G401 (cell line): ENCODE measurements around the gene RHOC. TPM values are rescaled to one million over a fixed set of nuclear protein-coding genes. Genes with fewer than 3 reads are reported as not detected.

Source experiments
- DNase-seq: peaks from one replicate; pipeline ENCODE4 v3.0.0-alpha.2; 2015; ENCODE audit warnings: low spot score
- in situ Hi-C: cut with HindIII; loops from 2 replicates; pipeline ENCODE4 v1.10.0; 2016; ENCODE audit warnings: low sequenced_read_pairs, mixed read lengths
- total RNA-seq: library from RNA; depleted of rRNA; stranded (reverse); fragments of >200 nt; shearing (Covaris generic); gene quantifications from 2 replicates; pipeline ENCODE4 v1.2.3, GENCODE V29; 2014; rRNA removed

The RHOC gene
- total RNA-seq, 1 experiment from 2014 or later: 381 TPM

- no peak for DNase-seq
- in situ Hi-C loops: no loop called here
Observed at GRCh38 chr1:112651205-112651604, 55.7 kb downstream of the RHOC start.

Other genes starting within 250 kb of the RHOC start
- gene WNT2B, start 198.2 kb downstream of the RHOC start, total RNA-seq: 14.6 and 17.3 TPM in 2 replicates
- 23.9 and 34.4 TPM in 2 replicates for gene ST7L, start 88.0 kb downstream of the RHOC start, total RNA-seq
- 243 and 371 TPM in 2 replicates for gene CAPZA1, start 87.3 kb downstream of the RHOC start, total RNA-seq
- gene MOV10, start 32.5 kb downstream of the RHOC start, total RNA-seq: 61.1 and 73.7 TPM in 2 replicates
- gene PPM1J, start 8.2 kb upstream of the RHOC start, total RNA-seq: 10.1 and 13.2 TPM in 2 replicates
- 93.0 and 113 TPM in 2 replicates for gene SLC16A1, start 249.1 kb upstream of the RHOC start, total RNA-seq